ENCODE results near the gene BUB1. TPM values are rescaled to one million over a fixed set of nuclear protein-coding genes. Genes with fewer than 3 reads are reported as not detected.
"Not testable (repeated sequence)": the region's sequence is repeated elsewhere in the genome, so short reads cannot be mapped to it uniquely, and the experiment has no call there.

The BUB1 gene
- total RNA-seq, 1 donor = 4.7 TPM

GRCh38 chr2:110702514-110703380 lies 24.9 kb upstream of the BUB1 start:
- Histone ChIP-seq H3K79me2 (ENCODE audit: insufficient read depth, low read length) (no peaks in the 10 kb centered on the region), H3K36me3 (ENCODE audit: insufficient read depth, low read length) (no peaks in the 10 kb centered on the region), H2AFZ (ENCODE audit: low read length) (no peak overlapping the region), H4K20me1 (ENCODE audit: insufficient read depth, low read length) (no peaks in the 10 kb centered on the region), H3K9me3 (ENCODE audit: low read depth, low read length) (no peaks in the 10 kb centered on the region), H3K27me3 (ENCODE audit: insufficient read depth, low read length) (peaks cover 56% of the 10 kb centered on the region), H3K4me3 (ENCODE audit: insufficient read depth, low read length) (no peak overlapping the region), H3K4me1 (ENCODE audit: insufficient read depth, low read length) (no peaks in the 10 kb centered on the region), H3K27ac (ENCODE audit: low read depth, low read length) (no peak overlapping the region), H3K4me2 (ENCODE audit: insufficient read depth, low read length) (no peak overlapping the region)
- TF ChIP-seq, protein P1, sequence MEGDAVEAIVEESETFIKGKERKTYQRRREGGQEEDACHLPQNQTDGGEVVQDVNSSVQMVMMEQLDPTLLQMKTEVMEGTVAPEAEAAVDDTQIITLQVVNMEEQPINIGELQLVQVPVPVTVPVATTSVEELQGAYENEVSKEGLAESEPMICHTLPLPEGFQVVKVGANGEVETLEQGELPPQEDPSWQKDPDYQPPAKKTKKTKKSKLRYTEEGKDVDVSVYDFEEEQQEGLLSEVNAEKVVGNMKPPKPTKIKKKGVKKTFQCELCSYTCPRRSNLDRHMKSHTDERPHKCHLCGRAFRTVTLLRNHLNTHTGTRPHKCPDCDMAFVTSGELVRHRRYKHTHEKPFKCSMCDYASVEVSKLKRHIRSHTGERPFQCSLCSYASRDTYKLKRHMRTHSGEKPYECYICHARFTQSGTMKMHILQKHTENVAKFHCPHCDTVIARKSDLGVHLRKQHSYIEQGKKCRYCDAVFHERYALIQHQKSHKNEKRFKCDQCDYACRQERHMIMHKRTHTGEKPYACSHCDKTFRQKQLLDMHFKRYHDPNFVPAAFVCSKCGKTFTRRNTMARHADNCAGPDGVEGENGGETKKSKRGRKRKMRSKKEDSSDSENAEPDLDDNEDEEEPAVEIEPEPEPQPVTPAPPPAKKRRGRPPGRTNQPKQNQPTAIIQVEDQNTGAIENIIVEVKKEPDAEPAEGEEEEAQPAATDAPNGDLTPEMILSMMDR (IDR thresholded peaks at IDR 0.05; ENCODE audit: extremely low read depth, low read depth, low read length) = no peak
- DNase-seq (ENCODE audit: insufficient read length, low spot score, missing footprints) = no peak

GRCh38 chr2:110698253-110698652 lies 20.4 kb upstream of the BUB1 start:
- H3K79me2 ChIP-seq (ENCODE audit: insufficient read depth, low read length); H2AFZ ChIP-seq (ENCODE audit: low read length); H3K9me3 ChIP-seq (ENCODE audit: low read depth, low read length); H3K4me2 ChIP-seq (ENCODE audit: insufficient read depth, low read length); H3K36me3 ChIP-seq (ENCODE audit: insufficient read depth, low read length); H3K27ac ChIP-seq (ENCODE audit: low read depth, low read length); H3K4me1 ChIP-seq (ENCODE audit: insufficient read depth, low read length); H3K4me3 ChIP-seq (ENCODE audit: insufficient read depth, low read length); DNase-seq (ENCODE audit: insufficient read length, low spot score, missing footprints); H4K20me1 ChIP-seq (ENCODE audit: insufficient read depth, low read length): not testable (repeated sequence)
- H3K27me3 ChIP-seq (ENCODE audit: insufficient read depth, low read length) = peaks cover 26% of the 10 kb centered on the region

DNA sequence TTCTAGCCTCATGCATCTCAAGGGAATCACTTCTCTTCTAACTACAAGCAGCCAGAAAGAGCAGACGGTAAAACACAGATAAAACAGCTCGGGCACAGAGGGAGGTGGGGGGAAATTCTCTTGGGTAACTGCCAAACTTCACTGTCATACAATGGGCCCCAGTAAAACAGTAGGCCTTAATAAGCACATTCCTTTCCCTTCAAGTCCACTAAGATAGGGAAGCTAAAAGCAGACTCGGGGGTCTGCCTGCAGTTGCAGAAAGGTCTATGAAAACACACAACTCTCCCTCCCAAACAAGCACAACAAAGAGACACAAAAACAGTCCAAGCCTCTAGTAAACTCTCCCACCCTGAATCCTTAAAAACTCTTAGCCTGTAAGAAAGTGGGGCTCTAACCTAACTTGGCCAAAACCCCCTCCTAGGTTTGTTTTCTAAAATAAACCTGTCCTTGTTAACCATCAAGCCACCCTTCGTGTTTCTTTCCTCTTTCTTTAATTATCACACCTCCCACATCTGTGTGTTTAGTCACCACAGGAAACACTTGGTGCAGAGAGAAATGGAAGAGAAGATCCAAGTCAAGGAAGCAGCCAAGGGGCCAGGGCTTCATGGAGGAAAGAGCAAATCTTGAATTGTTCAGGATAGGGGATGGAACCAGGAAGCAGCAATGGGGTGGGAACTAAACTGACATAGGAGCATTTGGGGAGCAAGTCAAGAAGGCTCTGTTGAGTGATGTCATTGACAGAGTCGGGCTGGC lies 17.5 kb upstream of the BUB1 start:
- H4K20me1 ChIP-seq (ENCODE audit: insufficient read depth, low read length); H3K4me1 ChIP-seq (ENCODE audit: insufficient read depth, low read length); H3K9me3 ChIP-seq (ENCODE audit: low read depth, low read length); DNase-seq (ENCODE audit: insufficient read length, low spot score, missing footprints); H3K27ac ChIP-seq (ENCODE audit: low read depth, low read length); H3K79me2 ChIP-seq (ENCODE audit: insufficient read depth, low read length); H3K4me3 ChIP-seq (ENCODE audit: insufficient read depth, low read length); H3K36me3 ChIP-seq (ENCODE audit: insufficient read depth, low read length); H3K4me2 ChIP-seq (ENCODE audit: insufficient read depth, low read length); H2AFZ ChIP-seq (ENCODE audit: low read length): not testable (repeated sequence)
- H3K27me3 ChIP-seq (ENCODE audit: insufficient read depth, low read length) = peaks cover 24% of the 10 kb centered on the region

- TF ChIP-seq, protein P1 (IDR thresholded peaks at IDR 0.05; ENCODE audit: extremely low read depth, low read depth, low read length) = no peak
- Histone ChIP-seq H3K4me1 (ENCODE audit: insufficient read depth, low read length) (no peaks in the 10 kb centered on the region), H3K27ac (ENCODE audit: low read depth, low read length) (no peak overlapping the region), H4K20me1 (ENCODE audit: insufficient read depth, low read length) (no peaks in the 10 kb centered on the region), H2AFZ (ENCODE audit: low read length) (no peak overlapping the region), H3K36me3 (ENCODE audit: insufficient read depth, low read length) (no peaks in the 10 kb centered on the region), H3K9me3 (ENCODE audit: low read depth, low read length) (no peaks in the 10 kb centered on the region), H3K4me2 (ENCODE audit: insufficient read depth, low read length) (no peak overlapping the region), H3K27me3 (ENCODE audit: insufficient read depth, low read length) (peaks cover 52% of the 10 kb centered on the region), H3K79me2 (ENCODE audit: insufficient read depth, low read length) (no peaks in the 10 kb centered on the region), H3K4me3 (ENCODE audit: insufficient read depth, low read length) (no peak overlapping the region)
- DNase-seq (ENCODE audit: insufficient read length, low spot score, missing footprints) = no peak
Measured at GRCh38 chr2:110691612-110692258, 13.9 kb upstream of the BUB1 start.

All from osteoblast (primary cell).